Medulla oblongata (tissue), 1 donor: ENCODE data around the gene NEUROG2.

Source experiments
- DNase-seq: peaks from one replicate; pipeline ENCODE4 v3.0.0-alpha.2; 2015; ENCODE audit errors: extremely low spot score

Gene NEUROG2

GRCh38 chr4:112521123-112522023 lies 5.4 kb upstream of the NEUROG2 start:
- DNase-seq = no peak

- DNase-seq = no peak
Measured at GRCh38 chr4:112520598-112521122, 4.7 kb upstream of the NEUROG2 start.

- DNase-seq = no peak
Measured at GRCh38 chr4:112519689-112520597, 4.0 kb upstream of the NEUROG2 start.

GRCh38 chr4:112518675-112519074 lies 2.7 kb upstream of the NEUROG2 start:
- no peak for DNase-seq

- no peak for DNase-seq
Measured at GRCh38 chr4:112517911-112518310, 1.9 kb upstream of the NEUROG2 start.

- DNase-seq = no peak
Measured at GRCh38 chr4:112517067-112517634, 1.2 kb upstream of the NEUROG2 start.

GRCh38 chr4:112516471-112517066 lies 589 bp upstream of the NEUROG2 start:
- no peak for DNase-seq

GRCh38 chr4:112515198-112516065 lies 548 bp downstream of the NEUROG2 start:
- DNase-seq = no peak

- DNase-seq = no peak
Measured at GRCh38 chr4:112514647-112515197, 1.3 kb downstream of the NEUROG2 start.

- DNase-seq = no peak
Measured at GRCh38 chr4:112513971-112514646, 1.9 kb downstream of the NEUROG2 start.

GRCh38 chr4:112511803-112512118 lies 4.2 kb downstream of the NEUROG2 start:
- no peak for DNase-seq

GRCh38 chr4:112511093-112511802 lies 4.7 kb downstream of the NEUROG2 start:
- no peak for DNase-seq

- no peak for DNase-seq
Measured at GRCh38 chr4:112510291-112511092, 5.5 kb downstream of the NEUROG2 start.

- no peak for DNase-seq
Measured at GRCh38 chr4:112509243-112510141, 6.5 kb downstream of the NEUROG2 start.

GRCh38 chr4:112508356-112508755 lies 7.6 kb downstream of the NEUROG2 start:
- DNase-seq = no peak

- DNase-seq = no peak
Measured at GRCh38 chr4:112504807-112505206, 11.2 kb downstream of the NEUROG2 start.

GRCh38 chr4:112502871-112503270 lies 13.1 kb downstream of the NEUROG2 start:
- no peak for DNase-seq
